DOHH2 (cell line): ENCODE results near the gene MECP2.

Experiments used
- H3F3A ChIP-seq: fragments of 200-600 bp; sonication (generic), shearing (Covaris generic); 2 replicates; pipeline ENCODE4 v1.6.0; 2016; ENCODE audit warnings: antibody characterized with exemption, mild to moderate bottlenecking; ENCODE audit not compliant: control insufficient read depth, insufficient read depth
- H3K27ac ChIP-seq: fragments of 200-600 bp; sonication (generic); 2 replicates; pipeline ENCODE4 v1.5.1; 2014; ENCODE audit warnings: low read depth, mild to moderate bottlenecking, low read length, moderate library complexity
- H3K27me3 ChIP-seq: fragments of 200-600 bp; sonication (generic); 2 replicates; pipeline ENCODE4 v1.6.1; 2014; ENCODE audit warnings: mild to moderate bottlenecking, low read length, mixed read lengths; ENCODE audit not compliant: control insufficient read depth
- H3K36me3 ChIP-seq: fragments of 200-600 bp; sonication (generic); 2 replicates; pipeline ENCODE4 v1.6.1; 2014; ENCODE audit warnings: mild to moderate bottlenecking, low read length, moderate library complexity, mixed read lengths; ENCODE audit not compliant: control insufficient read depth
- H3K4me1 ChIP-seq: fragments of 200-600 bp; sonication (generic); 2 replicates; pipeline ENCODE4 v1.6.1; 2014; ENCODE audit warnings: mild to moderate bottlenecking, low read length, mixed read lengths; ENCODE audit not compliant: control insufficient read depth
- H3K4me2 ChIP-seq: fragments of 200-600 bp; sonication (generic); 2 replicates; pipeline ENCODE4 v1.6.0; 2014; ENCODE audit warnings: mild to moderate bottlenecking, low read length, moderate library complexity
- H3K4me3 ChIP-seq: fragments of 200-600 bp; sonication (generic); 2 replicates; pipeline ENCODE4 v1.5.1; 2014; ENCODE audit warnings: mild to moderate bottlenecking, low read length, mixed read lengths
- H3K79me2 ChIP-seq: fragments of 200-600 bp; sonication (generic); 2 replicates; pipeline ENCODE4 v1.6.1; 2014; ENCODE audit warnings: mild to moderate bottlenecking, low read length, mixed read lengths; ENCODE audit not compliant: control insufficient read depth
- H3K9me2 ChIP-seq: fragments of 200-600 bp; sonication (generic); replicated peaks from 2 replicates; pipeline ENCODE4 v1.6.1; 2014; ENCODE audit warnings: mild to moderate bottlenecking, low read length, mixed read lengths; ENCODE audit not compliant: control insufficient read depth
- H3K9me3 ChIP-seq: fragments of 200-600 bp; sonication (generic); 2 replicates; pipeline ENCODE4 v1.6.1; 2014; ENCODE audit warnings: antibody characterized with exemption, low read length, mixed read lengths; ENCODE audit not compliant: control insufficient read depth, insufficient read depth
- H4K20me1 ChIP-seq: fragments of 200-600 bp; sonication (generic); 2 replicates; pipeline ENCODE4 v1.6.0; 2014; ENCODE audit warnings: low read depth, mild to moderate bottlenecking, antibody characterized with exemption, low read length, moderate library complexity; ENCODE audit not compliant: control insufficient read depth, insufficient read depth
- EZH2phosphoT487 ChIP-seq: fragments of 200-600 bp; sonication (generic); IDR thresholded peaks from 2 replicates; pipeline ENCODE4 v1.6.1; 2017; ENCODE audit warnings: borderline replicate concordance, mild to moderate bottlenecking, antibody characterized with exemption, low read length, moderate library complexity, mixed read lengths
- TF ChIP-seq, protein P1 (sequence below): fragments of 200-600 bp; sonication (generic); IDR thresholded peaks from one replicate; pipeline ENCODE4 v1.5.1; 2014; ENCODE audit warnings: antibody characterized with exemption, mild to moderate bottlenecking, low read depth, low read length; ENCODE audit not compliant: poor library complexity, severe bottlenecking

MECP2 gene

DNA sequence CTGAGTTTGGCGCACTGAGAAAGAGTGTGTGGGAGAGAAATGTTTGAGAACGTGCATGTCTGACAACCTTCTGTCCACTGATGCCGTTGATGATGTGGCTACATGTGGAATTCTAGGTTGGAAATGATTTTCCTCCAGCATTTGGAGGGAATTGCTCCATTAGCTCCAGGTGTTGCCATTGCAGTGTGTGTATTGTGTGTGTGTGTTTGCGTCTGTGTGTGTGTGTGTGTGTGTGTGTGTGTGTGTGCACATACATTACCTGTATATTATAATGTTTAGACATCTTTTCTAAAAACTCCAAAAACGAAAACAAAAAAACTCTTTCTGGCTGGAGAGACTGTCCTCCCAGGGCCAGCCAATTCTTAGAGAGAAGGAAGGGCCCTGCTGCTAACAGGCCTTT is 18.2 kb upstream of the MECP2 start:
- peaks cover 3% of the 10 kb centered on the region; the same call in 1 of the 2 replicates for H3K27me3 ChIP-seq
- H3K9me3 ChIP-seq = no peaks in the 10 kb centered on the region
- H4K20me1 ChIP-seq = no peaks in the 10 kb centered on the region
- TF ChIP-seq, protein P1, sequence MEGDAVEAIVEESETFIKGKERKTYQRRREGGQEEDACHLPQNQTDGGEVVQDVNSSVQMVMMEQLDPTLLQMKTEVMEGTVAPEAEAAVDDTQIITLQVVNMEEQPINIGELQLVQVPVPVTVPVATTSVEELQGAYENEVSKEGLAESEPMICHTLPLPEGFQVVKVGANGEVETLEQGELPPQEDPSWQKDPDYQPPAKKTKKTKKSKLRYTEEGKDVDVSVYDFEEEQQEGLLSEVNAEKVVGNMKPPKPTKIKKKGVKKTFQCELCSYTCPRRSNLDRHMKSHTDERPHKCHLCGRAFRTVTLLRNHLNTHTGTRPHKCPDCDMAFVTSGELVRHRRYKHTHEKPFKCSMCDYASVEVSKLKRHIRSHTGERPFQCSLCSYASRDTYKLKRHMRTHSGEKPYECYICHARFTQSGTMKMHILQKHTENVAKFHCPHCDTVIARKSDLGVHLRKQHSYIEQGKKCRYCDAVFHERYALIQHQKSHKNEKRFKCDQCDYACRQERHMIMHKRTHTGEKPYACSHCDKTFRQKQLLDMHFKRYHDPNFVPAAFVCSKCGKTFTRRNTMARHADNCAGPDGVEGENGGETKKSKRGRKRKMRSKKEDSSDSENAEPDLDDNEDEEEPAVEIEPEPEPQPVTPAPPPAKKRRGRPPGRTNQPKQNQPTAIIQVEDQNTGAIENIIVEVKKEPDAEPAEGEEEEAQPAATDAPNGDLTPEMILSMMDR = no peak
- no peaks in the 10 kb centered on the region for H3F3A ChIP-seq
- no peak overlapping the region for H3K4me3 ChIP-seq
- no peaks in the 10 kb centered on the region for H3K79me2 ChIP-seq
- no peaks in the 10 kb centered on the region for H3K4me1 ChIP-seq
- H3K4me2 ChIP-seq = no peak overlapping the region
- no peaks in the 10 kb centered on the region for H3K36me3 ChIP-seq
- H3K27ac ChIP-seq = no peak overlapping the region
- H3K9me2 ChIP-seq = no peaks in the 10 kb centered on the region

DNA sequence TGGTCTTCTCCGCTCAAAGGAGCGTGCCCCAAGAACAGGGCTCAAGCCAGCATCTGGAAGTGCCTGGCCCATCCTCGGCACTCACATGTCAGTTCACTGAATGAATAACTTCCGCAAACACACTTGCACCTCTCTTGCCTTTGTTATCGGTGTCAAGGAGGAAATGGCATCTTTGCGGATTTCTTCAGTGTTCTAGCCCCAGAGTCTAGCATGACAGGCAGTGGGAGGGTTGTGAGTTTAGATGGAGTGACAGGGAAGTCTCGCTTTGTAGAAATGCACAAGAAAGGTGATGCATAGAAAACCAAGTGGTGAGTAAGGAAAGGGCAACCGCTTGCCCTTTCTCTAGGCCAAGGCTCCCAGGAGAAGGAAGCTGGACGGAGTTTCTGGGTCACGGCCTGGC is 17.6 kb upstream of the MECP2 start:
- H3K4me2 ChIP-seq = no peak overlapping the region
- TF ChIP-seq, protein P1 = no peak
- no peak for TF ChIP-seq EZH2phosphoT487
- H3K9me3 ChIP-seq = no peaks in the 10 kb centered on the region
- no peak overlapping the region for H3K27ac ChIP-seq
- H3K79me2 ChIP-seq = no peaks in the 10 kb centered on the region
- no peaks in the 10 kb centered on the region for H3K36me3 ChIP-seq
- H3K4me1 ChIP-seq = no peaks in the 10 kb centered on the region
- no peaks in the 10 kb centered on the region for H4K20me1 ChIP-seq
- no peak overlapping the region for H3K4me3 ChIP-seq
- H3F3A ChIP-seq = no peaks in the 10 kb centered on the region
- peaks cover 3% of the 10 kb centered on the region; the same call in 1 of the 2 replicates for H3K27me3 ChIP-seq
- no peaks in the 10 kb centered on the region for H3K9me2 ChIP-seq

DNA sequence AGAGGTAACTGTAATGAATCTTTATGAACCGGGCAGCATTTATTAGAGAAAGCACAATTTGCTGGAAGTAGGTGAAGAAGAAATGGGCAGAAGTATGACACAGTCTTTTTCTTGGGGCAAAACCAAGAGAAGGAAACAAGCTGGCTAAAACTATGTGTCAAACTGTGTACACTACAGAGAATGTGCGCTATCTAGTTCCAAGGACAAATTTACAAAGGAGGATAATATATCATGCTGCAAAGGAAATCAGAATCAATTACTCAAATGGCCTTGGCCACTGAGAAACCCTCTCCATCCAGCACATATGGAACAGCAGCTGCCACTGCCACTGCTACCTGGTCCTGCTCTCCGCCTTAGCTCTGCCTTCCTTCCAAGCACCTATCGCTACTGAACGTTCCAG is 17.1 kb upstream of the MECP2 start:
- no peaks in the 10 kb centered on the region for H3K4me1 ChIP-seq
- H4K20me1 ChIP-seq = no peaks in the 10 kb centered on the region
- no peak overlapping the region for H3K4me3 ChIP-seq
- no peak overlapping the region for H3K27ac ChIP-seq
- no peak for TF ChIP-seq EZH2phosphoT487
- TF ChIP-seq, protein P1 = no peak
- no peaks in the 10 kb centered on the region for H3K9me3 ChIP-seq
- no peaks in the 10 kb centered on the region for H3K36me3 ChIP-seq
- H3F3A ChIP-seq = no peaks in the 10 kb centered on the region
- H3K9me2 ChIP-seq = no peaks in the 10 kb centered on the region
- no peak overlapping the region for H3K4me2 ChIP-seq
- peaks cover 3% of the 10 kb centered on the region; the same call in 1 of the 2 replicates for H3K27me3 ChIP-seq
- no peaks in the 10 kb centered on the region for H3K79me2 ChIP-seq

DNA sequence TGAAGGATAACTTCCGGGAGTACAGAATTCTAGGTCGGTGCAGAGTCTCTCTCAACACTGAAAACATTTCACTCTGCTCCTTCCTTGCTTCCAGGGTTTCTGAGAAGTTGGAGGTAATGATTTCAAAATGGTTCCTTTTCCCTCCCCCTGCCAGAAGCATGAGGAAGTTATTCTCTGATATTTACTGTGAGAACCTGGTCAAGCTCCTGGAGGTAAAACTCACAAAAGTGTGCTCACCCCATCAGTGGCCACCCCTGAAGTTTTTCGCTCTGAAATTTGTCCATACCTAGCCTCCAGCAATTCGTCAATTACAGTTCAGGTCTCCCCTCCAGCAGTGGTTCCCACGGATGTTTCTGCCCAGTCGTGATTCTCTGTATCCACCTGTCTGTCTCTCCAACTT is 16.2 kb upstream of the MECP2 start:
- Histone ChIP-seq H3F3A (no peaks in the 10 kb centered on the region), H3K9me2 (no peaks in the 10 kb centered on the region), H3K4me1 (no peaks in the 10 kb centered on the region), H4K20me1 (no peaks in the 10 kb centered on the region), H3K79me2 (no peaks in the 10 kb centered on the region), H3K9me3 (no peaks in the 10 kb centered on the region), H3K27me3 (peaks cover 3% of the 10 kb centered on the region; the same call in 1 of the 2 replicates), H3K4me2 (no peak overlapping the region), H3K36me3 (no peaks in the 10 kb centered on the region), H3K4me3 (no peak overlapping the region), H3K27ac (no peak overlapping the region)
- TF ChIP-seq, protein P1 = no peak
- no peak for TF ChIP-seq EZH2phosphoT487
